D341Med (cell line): ENCODE results near the gene ERC2.
"Not testable (repeated sequence)": the region's sequence is repeated elsewhere in the genome, so short reads cannot be mapped to it uniquely, and the experiment has no call there.

Experiments used
- DNase-seq: peaks from one replicate; pipeline ENCODE4 v3.0.0; 2012; ENCODE audit warnings: low spot score

ERC2 gene

DNA sequence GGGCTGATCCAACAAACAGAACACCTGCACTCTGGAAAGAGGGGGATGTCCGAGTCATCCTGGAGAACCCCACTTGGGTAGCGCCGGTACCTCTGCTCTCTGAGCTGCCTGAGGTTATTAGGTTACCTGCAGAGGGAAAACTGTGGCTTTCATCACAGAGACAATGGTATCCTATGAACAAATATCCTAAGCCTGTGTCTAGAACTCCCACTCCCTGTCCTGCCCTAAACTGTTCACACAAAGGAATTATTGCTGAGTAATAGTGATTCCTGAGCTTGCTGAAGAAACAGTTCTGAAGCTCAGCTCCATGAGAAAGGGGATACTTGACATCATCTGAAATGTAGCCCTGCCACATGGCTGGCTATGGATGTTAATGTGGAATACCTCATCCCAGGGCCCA lies 949.2 kb downstream of the ERC2 start:
- no peak for DNase-seq

DNA sequence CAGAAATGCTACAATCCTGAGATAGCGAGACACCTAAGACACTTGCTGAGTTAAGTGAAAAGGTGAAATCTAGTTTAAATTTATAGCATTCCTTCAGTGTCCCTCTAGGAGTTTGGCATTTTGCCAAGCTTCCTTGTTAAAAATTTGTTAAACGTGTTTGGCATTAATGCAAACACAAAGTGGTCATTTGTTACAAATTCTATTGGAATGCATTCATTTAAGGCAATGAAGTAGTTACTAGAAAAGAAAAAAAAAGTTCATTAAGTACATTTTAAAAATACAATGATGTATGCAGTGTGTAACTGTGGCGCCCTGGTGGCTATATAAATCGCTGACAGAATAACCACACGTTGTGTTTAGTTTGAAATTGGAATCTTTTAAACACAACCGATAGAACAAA lies 949.8 kb downstream of the ERC2 start:
- DNase-seq = no peak

DNA sequence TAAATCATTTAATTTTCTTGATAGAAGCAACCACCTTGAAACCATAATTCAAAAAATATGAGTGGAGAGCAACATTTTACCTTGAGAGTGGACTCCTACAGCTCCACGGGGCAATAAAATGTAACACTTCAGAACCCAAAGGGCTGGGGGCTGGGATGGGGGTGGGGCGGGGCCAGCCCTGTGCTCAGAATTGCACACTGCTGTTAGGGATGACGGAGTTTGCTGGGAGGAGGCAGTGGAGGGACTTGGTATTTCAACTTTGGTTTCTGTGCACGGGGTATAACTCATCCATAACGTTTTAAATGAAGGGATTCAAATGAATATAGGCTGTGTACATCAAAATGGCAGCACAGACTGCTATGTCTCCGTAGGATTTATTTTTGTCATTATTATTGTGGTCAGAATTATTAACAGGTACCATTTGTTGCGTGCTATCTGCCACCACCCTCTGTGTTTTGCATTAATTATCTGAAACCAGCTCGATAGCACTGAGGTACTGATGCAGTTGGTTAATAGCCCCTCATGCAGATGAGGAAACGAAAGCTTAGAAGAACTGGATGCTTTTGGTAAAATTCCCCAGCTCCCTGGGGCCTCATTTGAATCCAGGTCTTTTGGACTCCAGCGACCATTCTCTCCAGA lies 951.8 kb downstream of the ERC2 start:
- DNase-seq = no peak

DNA sequence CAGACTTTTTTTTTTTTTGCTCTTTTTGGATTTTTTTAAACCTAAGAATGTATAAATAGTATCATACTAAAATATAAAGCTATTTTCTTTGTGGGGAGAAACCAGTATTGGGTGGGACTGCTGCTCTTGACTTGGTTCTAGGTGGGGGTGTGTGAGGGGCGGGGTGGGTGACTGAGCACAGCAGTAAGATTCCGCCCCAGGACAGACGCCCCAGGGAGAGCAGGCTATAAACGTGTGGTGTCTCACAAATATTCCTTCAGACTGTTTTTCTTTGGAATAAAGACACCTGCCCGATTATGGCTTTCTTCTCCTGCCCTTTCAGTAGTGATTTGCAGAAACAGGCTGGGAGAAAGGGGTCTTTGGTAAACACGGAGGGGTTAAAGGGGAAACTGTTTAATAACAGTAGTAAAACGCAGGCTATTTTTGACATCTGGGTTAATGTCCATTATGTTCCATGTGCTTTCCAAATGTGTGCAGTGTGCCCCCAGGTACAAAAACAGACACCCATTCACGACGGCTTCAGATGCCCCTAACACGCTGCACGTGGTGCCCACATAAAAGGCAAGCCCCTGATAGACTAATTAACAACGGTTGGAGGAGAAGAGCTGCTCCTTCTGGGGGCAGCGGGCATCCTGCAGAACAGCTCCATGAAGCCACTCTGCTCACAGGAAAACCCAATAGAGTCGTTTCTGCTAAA lies 952.6 kb downstream of the ERC2 start:
- no peak for DNase-seq

DNA sequence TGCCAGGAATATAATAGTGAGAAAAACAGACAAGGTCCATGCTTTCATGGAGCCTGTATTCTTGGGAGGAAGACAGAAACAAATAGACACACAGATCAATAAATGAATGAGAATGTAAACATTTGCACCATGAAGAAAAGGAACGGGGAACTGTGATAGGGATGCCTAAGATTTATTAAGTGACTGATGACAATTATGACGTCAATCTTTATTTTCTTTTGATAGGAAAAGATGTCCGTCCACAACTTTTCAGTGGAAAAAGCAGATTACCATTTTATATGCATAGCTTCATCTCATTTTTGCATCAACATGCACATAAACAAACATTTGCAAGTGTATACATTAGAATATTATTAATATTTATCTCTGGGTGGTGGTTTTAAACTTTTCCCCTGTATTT lies 953.3 kb downstream of the ERC2 start:
- DNase-seq = no peak

DNA sequence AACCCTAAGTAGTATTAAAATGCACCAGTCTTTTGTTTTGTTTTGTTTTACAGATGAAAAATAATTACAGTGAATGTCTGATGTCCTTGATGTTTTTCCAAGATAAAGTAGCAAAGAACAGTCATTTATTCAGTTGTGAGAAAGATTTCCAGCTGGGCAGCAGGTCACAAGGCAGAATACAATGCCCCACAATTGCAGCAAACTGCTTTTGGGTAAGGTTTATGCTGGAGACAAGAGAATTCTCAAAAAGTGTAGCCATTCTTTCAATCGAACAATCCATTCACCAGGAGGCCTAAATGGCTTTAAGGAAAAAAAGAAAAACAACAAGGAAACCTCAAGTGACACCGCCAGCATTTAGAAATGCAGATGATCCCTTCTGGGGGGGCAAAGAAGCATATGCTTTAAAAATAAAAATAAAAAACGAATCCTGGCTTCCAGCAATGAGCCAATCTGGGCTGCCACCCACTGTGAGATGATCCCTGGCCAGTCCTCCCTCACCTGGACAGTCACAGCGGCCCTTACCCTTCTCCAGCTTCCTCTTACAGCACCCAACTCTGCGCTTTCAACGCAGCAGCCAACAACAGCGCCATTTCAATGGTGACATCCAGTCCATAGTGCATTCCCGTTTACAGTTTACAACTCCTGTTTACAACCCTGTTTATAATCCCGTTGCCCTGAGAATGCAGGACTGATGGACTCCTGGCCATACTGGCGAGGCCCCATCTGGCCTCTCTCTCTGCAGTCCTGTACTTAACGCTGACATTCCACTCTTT lies 955.5 kb downstream of the ERC2 start:
- no peak for DNase-seq

DNA sequence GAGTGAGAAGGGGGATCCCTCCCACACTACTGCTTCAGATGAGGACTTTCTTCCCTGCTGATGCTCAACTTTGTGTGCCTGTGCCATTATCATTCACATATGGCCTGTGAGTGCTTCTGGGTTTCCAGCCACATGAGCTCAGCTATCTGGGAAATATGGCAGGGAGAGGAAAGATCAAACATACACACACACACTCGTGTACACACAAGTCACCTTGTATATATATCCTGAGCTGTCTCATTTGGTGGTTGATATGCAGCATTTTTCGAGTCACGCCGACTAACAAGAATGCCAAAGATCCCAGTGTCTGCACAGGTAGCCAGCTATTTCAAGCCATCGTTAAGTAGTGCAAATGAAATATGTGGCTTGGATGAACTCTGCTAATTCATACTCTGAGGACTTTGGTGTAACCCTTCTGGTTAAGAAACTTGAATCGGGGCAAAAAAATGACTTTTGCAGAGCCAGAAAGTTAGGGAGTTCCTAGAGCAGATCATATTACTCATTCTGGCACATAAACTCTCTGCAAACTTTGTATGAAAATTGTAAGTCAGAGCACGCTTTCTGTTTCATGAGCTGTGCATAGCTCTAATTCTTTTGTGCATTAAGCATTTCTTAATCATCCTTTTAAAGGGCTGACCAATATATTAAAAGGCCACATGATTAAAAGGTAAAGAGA lies 956.2 kb downstream of the ERC2 start:
- DNase-seq = no peak

DNA sequence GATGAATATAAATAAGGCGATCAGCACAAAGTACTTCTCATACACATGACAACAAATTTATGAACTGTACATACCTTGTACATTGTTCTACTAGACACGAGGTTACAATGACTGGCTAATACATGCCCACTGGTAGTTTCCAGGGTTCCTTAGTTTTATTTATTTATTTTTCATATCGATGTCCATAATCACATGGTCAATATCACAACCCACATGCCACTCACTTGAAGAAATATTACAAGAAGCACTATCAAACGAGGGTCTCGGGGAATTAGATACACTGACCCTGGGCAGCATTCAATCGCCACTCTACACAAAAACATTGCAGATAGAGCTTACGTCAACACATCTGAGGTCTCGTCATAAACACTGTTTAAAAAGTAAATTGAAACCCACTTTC lies 959.9 kb downstream of the ERC2 start:
- no peak for DNase-seq

DNA sequence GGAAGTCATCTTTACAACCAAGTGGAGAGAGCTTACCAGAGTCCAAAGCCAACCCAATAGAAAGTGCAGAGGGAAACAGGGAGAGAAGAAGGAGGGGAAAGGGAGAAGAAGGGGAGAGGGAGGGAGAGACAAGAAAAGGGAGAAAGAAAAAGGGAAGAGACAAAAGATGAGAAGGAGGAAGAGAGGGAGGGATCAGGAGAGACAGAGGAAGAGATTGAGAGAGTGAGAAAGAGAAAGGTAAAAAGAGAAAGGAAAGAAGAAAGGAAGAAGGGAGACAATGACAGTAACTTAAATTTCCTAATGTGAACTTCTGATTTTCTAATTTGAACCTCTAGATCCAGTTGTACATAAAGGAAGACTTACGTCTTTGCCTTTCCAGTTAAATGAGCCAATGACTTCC lies 960.5 kb downstream of the ERC2 start:
- no peak for DNase-seq

DNA sequence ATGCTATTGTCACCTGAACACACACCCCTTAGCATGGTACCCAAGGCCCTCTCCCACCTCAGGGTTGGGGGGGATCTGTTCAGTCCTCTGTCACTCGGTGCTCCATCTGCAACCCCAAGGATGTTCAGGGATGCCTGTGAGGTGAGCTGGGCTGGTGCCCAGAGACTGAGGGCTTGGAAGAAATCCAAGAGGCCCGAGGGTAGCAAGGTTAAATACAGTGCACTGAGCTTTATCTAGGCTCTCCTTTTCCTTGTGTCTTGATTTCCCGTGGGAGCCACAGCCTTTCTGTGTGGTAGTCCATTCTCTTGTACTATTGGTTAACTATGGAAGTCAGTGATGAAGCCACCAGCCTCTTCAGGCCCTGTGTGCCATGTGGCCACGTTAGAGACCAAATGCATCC lies 962.5 kb downstream of the ERC2 start:
- no peak for DNase-seq

DNA sequence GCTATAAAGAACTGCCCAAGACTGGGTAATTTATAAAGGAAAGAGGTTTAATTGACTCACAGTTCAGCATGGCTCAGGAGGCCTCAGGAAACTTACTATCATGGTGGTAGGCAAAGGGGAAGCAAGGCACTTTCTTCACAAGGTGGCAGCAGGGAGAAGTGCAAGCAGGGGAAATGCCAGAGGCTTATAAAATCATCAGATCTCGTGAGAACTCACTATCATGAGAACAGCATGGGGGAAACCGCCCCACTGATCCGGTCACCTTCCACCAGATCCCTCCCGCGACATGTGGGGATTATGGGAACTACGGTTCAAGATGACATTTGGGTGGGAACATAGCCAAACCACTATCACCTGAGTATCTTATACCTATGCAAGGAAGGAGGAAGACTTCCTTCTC lies 963.2 kb downstream of the ERC2 start:
- not testable (repeated sequence) for DNase-seq

DNA sequence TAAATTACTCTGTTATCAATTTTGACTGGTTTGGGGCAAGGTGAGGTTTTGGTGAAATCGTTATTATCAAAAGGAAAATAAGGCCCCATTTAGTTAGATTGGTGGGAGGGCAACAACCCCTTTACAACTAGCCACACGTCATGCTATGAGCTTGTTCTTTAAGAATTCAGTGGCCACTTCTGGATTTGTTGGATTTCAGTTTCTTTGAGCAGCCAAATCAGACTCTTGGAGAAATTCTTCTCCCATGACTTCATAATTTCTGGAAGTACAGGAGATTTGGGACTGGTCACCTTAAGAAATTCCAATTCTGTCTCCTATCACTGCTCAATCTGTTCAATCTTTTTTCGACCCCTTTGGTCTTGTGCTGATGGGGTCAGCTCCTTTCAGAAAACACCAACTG lies 966.4 kb downstream of the ERC2 start:
- no peak for DNase-seq

DNA sequence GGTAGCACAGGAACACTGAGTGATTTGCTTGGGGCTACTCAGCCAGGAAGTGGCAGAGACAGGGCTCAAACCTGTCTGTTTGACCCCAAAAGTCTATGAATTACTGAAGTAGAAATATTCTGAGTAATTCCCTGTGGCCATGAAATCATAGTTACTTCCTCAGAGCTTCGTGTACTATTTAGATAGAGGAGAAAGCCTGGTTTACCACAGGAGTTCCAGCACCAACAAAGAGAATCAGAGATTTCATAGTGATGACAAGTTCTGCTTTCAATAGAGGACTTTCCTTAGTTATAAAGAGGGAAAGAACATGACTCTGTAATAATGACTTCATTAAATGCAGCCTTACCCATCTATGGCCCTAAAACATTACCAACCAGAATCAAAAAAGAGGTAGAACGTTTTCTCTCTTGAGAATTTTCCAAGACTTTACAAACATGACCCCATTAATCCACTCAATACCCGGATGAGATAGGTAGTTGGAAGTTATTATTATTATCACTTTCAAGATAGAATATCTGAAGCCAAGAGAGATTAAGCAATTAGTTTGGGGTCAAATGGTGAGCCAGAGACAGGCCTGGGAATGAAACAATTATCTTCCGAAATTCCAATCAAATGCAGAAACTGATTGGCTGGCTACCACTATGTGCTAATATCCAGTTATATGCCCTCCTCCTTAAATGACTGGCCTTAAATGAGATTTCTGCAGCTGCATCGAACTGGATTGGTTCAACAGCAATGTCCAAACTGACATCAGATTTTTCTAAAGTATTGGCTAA lies 967.5 kb downstream of the ERC2 start:
- no peak for DNase-seq

DNA sequence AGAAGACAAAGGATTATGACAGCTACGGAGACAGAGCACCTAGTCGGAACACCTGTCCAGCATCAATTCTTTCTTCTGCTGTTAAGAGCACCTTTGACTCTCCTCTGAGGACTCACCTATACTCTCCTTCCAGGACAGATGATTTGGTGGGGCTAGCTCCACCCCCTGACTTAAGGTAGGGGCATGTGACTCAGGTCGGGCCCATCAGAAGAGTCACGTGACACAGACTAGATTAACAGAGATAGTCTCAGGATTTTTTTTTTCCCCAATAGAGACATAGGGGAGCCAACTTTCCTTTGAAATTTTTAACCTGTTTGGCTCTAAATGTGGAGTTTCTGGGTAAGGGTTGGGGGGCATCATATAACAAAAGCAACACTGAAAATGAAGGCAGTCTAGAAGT lies 969.7 kb downstream of the ERC2 start:
- DNase-seq = no peak

DNA sequence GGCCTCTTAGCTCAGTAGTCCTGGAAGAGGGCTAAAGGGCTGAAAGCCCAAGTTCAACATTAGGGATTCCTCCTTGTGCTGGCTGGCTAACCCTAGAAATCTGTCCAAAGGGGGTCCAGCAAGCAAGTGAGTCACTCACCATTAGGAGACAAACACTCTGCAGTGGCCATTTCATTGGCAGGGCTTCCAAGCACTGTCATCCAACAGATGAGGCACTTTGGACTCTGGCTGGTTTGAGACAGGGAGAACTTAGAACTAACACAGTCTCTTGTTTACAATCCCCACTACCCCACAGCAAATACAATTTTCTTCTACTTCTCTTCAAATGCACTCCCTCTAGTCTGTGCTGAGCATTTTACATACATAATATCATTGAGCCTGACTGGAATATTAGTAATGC lies 971.0 kb downstream of the ERC2 start:
- DNase-seq = no peak

DNA sequence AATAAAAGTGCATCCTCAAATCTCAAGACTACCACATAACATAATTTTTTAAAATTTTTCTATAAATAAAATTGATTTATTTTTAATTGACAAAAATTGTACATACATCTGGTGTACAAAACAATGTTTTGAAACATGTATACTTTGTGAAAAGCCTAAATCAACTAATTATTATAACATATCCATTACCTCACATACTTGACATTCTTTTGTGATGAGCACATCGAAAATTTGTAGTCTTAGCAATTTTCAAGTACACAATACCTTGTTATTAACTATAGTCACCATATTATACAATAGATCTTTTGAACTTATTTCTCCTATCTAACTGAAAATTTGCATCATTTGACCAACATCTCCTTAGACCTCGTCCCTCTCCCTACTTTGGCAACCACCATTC lies 973.3 kb downstream of the ERC2 start:
- no peak for DNase-seq

DNA sequence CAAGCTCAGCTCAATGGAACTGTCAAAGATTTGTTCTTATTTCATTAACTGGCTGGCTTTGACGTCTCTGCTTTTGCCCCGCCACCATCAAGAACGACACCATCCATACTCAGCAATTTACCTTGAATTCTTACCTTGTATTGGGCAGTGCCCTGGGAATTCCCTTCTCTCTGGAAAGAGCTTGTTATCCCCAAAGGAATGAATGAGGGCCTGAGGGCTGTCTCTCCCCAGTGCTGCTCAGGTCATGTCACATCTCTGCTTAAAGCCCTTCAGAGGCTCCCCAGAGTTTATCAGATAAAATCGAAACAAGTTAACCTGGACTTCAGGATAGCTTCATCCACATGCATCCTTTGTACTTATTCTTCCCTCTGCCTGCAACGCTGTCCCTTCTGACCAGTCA lies 975.3 kb downstream of the ERC2 start:
- no peak for DNase-seq

DNA sequence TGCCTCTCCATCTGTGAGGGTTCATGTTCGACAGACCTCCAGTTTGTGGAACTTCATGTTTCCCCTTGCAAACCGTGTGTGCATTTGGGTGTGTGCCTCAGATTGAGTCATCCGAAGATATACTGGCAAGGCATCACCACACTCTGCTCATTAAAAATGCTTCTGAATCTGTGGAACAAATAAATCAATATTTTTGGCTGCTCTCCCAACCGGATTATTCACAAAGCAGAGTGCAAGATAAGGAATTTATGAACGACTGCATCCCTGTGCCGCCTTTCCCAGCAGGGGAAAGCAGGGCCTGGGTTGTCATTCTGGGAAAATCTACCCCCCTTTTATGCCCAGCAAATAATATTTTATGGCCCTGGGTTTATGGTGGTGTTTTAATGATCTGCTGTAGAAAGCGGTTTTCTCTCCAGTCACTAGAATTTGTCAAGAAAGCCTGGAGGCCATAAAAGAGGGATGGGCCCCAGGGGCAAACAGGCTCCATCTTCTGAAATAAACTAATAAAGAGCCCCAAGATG lies 976.9 kb downstream of the ERC2 start:
- no peak for DNase-seq

DNA sequence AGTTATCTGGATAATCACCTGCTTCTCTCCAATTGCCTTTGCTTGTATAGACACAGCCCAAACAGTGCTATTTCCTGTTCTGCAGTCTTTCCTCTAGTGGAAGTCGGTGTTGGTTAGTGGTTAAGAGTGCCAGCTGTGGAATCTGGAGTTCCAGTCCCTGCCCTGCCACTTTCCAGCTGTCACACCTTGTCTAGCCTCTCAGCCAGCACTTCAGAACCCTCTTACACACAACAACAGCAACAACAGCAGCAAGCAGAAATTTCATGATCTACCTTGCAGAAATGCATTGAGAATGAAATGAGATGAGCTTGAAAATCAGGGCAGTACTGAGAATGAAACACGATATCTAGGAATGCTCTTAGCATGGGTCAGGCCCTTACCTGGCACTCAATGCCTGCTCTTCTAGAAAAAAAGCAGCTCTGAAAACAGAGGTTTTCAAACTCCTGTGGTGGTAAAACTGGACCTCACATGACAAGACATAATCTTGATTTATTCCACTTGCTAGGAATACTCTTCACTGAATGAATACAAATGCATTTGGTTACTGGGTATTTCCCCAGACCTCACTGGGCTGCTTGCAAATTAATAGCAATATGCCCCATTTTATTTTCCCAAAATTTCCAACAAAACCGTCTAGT lies 977.9 kb downstream of the ERC2 start:
- no peak for DNase-seq

DNA sequence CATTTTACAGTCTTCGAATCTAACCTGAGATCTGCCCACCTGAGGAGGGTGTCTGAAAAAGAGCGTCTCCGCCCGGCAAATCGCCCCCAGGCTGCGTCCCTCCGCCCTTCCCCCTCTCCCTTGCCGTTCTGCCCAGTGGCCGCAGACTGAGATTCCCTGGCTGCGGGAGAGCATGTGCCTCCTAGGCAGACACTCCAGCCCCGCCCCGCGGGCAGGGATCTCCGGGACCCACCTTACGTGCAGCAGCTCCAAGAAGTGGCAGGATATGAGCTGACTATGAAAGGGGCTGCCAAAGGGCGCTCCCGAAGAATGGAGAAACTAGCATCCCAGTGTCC lies 978.5 kb downstream of the ERC2 start:
- DNase-seq = no peak

DNA sequence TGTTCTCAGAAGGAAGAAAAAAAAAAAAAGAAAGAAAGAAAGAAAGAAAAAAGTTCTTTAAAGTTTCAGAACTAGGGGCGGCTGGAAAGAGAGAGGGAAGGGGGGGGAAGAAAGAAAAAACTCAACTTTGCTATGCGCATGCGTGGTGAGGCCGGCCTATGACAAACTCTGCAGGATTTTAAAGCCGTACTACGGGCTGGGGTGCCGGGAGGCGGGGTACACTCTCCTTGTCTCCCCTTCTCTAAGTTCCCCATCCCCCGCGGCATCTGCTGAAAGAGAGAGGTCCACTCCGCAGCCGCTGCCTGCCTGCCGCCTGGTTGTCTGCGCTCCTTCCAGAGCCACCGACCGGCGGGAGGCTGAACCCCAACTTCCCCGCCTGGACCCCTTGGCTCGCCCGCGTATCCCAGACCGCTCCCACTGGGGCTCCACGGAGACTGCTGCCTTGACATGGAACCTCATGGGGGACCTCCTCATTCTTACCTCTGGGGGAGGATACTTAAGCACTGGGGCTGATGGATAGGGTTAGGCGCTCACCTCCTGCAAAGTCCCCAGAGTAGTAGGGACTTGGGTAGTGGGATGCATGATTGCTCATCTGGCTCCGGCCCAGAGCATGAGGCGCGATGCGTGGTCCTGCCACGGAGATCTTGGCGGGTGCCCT lies 979.7 kb downstream of the ERC2 start:
- DNase-seq = peak; percentile 59
